PC-3 (cell line): ENCODE measurements around the gene CCL14.

Experiments
- EZH2 ChIP-seq: fragments of 300-600 bp; sonication (generic); IDR thresholded peaks from one replicate; pipeline ENCODE4 v1.6.1; 2017; ENCODE audit warnings: antibody characterized with exemption, mild to moderate bottlenecking, low read length; ENCODE audit not compliant: unreplicated experiment
- TF ChIP-seq, protein P1 (sequence below): fragments of 300-600 bp; sonication (generic); conservative IDR thresholded peaks from 2 replicates; pipeline ENCODE4 v1.5.1; 2017; ENCODE audit warnings: antibody characterized with exemption, low read depth, mild to moderate bottlenecking, low read length

DNA sequence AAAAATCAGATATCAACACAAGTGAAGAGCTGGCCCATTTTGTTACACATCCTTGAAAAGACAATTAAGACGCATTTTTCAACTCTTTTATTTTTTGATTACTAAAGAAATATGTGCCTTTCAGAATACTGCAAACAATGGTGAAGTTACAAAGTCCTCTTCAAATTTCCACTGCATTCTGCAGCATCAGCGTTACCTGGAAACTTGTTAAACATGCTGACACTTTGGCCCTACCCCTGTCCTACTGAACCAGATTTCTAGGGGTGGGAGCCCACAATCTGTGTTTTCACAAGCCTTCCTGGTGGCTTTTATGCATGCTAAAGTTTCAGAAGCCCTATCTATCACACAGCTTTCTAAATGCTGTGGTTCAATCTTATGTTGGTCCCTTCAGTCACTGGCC, 4.5 kb upstream of the CCL14 start:
- TF ChIP-seq, protein P1, sequence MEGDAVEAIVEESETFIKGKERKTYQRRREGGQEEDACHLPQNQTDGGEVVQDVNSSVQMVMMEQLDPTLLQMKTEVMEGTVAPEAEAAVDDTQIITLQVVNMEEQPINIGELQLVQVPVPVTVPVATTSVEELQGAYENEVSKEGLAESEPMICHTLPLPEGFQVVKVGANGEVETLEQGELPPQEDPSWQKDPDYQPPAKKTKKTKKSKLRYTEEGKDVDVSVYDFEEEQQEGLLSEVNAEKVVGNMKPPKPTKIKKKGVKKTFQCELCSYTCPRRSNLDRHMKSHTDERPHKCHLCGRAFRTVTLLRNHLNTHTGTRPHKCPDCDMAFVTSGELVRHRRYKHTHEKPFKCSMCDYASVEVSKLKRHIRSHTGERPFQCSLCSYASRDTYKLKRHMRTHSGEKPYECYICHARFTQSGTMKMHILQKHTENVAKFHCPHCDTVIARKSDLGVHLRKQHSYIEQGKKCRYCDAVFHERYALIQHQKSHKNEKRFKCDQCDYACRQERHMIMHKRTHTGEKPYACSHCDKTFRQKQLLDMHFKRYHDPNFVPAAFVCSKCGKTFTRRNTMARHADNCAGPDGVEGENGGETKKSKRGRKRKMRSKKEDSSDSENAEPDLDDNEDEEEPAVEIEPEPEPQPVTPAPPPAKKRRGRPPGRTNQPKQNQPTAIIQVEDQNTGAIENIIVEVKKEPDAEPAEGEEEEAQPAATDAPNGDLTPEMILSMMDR: no peak
- TF ChIP-seq EZH2: no peak
